NCI-H187 (cell line): ENCODE results near the gene NBPF4.
A peak's percentile ranks its signal among the peaks of the same experiment; 100 is the strongest.
"Not testable (repeated sequence)": the region's sequence is repeated elsewhere in the genome, so short reads cannot be mapped to it uniquely, and the experiment has no call there.

Experiments used
- DNase-seq, 2 experiments: peaks; one replicate each; lab custom pipeline; 2025; lab: John Stamatoyannopoulos, UW

Gene NBPF4

DNA sequence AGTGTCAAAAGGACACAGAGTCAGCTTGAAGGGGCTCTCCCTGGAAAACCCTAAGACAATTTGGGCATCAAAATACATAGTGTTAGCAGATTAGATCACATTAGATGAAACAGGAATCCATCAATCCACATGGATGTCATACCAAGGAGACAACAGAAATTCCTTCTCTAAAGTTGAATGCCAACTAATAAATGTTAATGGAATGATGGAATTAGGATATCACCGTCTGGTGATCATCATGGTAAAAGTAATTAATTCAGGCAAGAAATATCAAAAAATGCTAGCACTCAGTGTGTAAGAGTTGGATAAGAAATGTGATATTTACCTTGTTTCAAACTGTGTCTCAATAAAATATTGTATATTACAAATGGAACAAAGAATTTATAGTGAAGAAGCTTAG is 32.9 kb downstream of the NBPF4 start:
- no peak for DNase-seq

DNA sequence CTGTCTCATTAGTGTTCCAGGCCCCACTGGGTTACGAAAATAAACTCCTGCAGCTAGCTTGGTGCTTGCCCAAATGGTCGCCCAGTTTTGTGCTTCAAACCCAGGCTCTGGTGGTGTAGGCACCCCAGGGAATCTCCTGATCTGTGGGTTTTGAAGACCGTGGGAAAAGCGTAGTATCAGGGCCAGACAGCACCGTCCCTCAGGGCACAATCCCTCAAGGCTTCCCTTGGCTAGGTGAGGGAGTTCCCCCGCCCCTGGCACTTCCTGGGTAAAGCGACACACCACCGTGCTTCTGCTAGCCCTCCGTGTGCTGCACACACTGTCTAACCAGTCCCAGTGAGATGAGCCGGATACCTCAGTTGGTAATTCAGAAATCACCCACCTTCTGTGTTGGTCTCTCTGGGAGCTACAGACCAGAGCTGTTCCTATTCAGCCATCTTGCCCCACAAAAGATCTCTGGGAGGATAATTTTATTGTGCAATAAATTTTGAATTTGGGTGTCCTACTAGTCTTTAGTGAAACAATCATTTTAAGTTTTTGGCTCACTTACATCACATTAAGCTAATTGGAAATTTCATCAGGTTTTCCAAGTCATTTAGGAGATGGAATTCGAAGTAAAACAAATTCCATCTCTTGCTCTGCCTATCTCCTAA is 34.3 kb downstream of the NBPF4 start:
- DNase-seq: no peak

DNA sequence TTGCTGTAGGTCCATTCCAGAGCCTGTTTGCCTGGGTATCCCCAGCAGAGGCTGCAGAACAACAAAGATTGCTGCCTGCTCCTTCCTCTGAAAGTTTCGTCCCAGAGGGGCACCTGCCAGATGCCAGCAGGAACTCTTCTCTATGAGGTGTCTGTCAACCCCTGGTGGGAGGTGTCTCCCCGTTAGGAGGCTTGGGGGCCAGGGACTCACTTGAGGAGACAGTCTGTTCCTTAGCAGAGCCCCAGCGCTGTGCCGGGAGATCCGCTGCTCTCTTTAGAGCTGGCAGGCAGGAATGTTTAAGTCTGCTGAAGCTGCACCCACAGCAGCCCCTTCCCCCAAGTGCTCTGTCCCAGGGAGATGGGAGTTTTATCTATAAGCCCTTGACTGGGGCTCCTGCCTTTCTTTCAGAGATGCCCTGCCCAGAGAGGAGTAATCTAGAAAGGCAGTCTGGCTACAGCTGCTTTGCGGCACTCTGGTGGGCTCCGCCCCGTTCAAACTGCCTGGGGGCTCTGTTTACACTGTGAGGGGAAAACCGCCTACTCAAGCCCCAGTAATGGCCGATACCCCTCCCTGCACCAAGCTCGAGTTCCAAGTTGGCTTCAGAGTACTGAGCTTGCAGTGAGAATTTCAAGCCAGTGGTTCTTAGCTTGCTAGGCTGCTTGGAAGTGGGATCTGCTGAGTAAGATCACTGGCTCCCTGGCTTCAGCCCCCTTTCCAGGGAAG is 35.0 kb downstream of the NBPF4 start:
- no peak for DNase-seq

DNA sequence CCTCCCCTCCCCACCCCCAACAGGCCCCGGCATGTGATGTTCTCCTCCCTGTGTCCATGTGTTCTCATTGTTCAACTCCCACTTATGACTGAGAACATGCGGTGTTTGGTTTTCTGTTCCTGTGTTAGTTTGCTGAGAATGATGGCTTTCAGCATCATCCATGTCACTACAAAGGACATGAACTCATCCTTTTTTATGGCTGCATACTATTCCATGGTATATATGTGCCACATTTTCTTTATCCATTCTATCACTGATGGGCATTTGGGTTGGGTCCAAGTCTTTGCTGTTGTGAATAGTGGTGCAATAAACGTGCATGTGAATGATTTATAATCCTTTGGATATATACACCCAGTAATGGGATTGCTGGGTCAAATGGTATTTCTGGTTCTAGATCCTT is 40.3 kb downstream of the NBPF4 start:
- not testable (repeated sequence) for DNase-seq

DNA sequence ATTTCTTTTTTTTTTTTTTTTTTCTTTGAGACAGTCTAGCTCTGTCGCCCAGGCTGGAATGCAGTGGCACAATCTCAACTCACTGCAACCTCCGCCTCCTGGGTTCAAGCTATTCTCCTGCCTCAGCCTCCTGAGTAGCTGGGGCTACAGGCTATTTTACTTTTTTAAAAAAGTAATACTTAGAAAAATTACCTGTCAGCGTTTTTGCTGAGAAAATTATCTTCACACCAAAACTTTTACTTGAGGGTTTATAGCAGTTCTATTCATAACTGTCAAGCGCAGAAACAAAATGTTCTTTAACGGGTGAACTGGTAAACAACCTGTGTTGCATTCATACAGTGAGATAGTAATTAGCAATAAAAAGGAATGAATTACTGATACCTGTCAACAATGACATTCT is 42.2 kb downstream of the NBPF4 start:
- no peak for DNase-seq

DNA sequence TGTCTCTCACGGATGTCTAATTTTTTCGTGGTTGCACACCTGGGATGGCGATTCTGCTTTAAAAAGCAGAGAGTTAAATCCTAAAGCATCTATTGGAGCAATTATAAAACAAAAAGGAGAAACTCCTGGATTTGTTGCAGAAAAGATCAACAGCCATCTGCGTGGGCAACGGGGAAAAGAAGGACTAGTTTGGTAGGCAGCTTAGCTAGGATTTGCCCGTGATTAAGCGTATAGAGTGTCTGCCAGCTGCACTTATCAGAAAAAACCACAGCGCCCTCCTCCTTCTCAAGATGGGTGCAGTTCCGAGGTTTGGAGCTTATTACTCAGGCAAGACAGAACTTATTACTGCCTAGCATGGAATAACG is 43.2 kb downstream of the NBPF4 start:
- DNase-seq: no peak

DNA sequence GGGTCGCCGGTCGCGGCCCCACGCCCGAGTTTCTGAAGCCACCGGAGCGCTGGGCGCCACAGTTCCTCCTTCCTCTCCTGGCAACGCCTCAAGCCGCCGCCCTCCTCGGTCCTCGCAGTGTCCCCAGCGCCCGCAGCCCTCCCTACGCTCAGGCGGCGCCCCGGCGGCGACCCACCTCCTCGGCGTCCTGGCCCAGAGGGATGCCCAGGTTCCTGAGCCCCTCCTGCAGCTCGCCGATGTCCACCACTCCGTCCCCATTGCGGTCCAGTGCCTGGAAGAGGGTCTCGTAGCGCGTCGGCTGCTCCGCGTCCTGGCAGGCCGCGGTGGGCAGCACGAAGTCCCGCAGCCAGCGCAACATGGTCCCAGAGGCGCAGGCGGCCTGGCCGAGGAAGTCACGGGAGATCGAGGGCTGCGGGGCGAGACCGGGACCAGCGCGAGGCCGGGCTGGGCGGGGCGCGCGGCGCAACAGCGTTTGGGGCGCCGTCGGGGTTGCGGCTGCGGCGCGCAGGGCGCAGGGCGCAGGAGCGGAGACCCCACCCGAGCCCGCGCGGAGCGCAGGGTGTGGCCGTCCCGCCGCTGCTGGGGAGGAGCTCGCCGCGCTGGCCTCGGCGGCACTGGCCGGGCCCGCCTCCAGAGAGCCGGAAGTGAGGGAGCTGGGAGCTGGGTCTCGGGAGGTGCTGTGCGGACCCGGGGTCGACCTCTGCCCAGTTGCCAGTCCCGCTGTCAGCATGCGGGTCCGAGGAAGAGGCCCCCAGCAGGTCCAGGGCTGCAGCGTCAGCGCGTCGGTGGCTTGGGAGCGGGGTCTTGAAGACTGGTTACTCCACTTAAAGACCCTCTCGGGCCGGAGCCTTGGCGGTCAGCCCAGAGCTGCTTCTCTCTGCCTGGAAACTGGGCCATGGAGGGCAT is 43.8 kb downstream of the NBPF4 start, which contains the start of gene SLC25A24:
TSS of gene SLC25A24 (minus strand) at position 563 of the 906 bp plus-strand sequence. CDS start at position 358, 205 bp downstream.
- peak; percentile 17 to 23 for DNase-seq

DNA sequence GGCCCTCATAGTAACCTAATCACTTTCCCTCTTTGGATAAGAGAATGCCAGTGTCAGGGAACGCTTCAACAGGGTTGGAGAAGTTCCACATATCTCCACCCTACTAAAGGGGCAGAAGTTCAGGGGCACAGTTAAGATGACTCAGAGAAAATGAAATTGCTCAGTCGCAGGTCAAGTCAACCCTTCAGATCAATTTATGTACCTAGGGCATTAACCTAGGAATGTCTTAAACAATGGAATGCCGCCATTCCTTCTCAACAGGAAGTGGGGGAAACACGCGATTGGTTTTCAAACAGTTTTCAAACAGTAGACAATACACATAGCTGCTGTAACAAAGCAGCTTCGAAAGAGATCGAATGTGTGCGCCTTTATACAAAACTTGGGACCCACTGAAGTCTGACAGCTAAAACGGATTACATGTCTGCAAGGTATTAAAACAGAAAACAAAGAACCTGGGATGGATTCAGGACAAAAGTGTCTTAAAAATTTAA is 44.6 kb downstream of the NBPF4 start:
- no peak for DNase-seq

DNA sequence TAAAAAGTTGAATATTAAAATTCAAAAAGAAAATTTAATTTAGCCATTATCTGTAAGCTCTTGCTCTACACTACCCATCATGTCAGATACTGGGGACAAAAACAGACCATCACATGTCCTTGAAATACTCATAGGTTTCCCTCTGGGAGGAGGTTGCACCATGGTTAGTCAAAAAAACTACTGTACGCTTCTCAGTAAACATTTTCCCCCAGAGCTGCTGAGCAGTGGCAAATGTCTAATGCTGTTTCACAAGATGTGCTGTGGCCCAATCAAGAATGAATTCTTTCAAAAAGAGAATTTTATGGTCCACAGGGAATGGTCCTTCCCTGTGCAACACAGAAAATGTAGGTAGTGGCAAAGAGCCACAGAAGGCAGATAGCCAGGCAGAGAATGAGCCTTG is 49.8 kb downstream of the NBPF4 start:
- DNase-seq: no peak

DNA sequence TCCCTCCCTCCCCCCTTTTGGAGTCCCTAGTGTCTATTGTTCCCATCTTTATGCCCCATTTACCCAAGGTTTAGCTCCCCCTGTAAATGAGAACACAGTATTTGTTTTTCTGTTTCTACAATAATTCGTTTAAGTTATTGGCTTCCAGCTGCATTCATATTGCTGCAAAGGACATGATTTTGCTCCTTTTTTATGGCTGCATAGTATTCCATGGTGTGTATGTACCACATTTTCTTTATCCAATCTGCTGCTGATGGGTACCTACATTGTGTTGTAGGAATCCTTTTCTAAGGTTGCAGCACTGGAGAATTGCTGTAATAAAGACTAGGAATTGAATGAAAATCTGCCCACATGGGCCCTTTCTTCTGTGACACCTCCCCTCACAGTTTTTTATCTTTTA is 50.5 kb downstream of the NBPF4 start:
- DNase-seq: no peak

DNA sequence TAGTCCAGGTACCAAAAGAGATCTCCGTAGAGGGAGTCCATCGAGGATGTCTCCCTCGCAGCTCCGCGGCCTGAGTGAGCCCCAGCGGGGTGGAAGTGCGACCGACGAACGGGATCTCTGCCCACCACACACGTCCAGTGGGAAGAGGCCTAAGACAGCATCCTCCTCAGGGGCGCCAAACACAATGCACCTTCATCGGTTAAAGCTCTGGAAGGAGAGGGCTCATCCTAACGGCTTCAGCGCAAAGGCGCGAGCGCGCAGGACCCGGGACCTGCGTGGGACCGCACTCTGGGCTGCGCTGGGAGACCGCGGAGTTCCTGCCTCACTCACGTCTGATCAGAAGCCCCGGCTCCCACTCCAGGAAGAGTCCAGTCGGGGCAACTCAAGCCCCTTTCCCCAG is 51.3 kb downstream of the NBPF4 start:
- DNase-seq: no peak

DNA sequence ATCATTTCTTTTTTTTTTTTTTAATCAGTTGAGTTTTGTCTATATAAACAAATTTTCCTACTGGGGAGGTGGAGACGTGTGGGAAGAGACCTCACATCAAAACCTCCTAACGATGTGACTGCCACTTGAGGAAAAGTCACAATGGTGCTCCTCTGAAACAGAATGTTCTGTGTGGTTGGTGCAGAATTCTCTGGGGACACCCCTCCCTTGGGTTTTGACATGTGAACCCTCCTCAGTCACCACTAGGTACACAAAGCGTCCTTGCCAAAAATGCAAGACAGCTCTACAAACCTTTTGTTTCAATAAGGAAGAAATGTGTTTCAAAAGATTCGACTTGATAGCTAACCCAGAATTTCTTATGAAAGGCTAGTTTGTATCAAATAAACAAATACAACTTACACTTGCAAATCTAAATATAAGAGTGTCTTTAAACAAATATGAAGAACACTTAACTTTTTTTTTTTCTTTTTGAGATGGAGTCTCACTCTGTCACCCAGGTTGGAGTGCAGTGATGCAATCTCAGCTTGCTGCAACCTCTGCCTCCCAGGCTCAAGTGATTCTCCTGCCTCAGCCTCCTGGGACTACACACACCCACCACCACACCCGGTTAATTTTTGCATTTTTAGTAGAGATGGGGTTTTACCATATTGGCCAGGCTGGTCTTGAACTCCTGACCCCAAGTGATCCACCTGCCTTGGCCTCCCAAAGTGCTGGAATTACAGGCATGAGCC is 53.0 kb downstream of the NBPF4 start:
- peak in 1 of 2 experiments; percentile 19 for DNase-seq

DNA sequence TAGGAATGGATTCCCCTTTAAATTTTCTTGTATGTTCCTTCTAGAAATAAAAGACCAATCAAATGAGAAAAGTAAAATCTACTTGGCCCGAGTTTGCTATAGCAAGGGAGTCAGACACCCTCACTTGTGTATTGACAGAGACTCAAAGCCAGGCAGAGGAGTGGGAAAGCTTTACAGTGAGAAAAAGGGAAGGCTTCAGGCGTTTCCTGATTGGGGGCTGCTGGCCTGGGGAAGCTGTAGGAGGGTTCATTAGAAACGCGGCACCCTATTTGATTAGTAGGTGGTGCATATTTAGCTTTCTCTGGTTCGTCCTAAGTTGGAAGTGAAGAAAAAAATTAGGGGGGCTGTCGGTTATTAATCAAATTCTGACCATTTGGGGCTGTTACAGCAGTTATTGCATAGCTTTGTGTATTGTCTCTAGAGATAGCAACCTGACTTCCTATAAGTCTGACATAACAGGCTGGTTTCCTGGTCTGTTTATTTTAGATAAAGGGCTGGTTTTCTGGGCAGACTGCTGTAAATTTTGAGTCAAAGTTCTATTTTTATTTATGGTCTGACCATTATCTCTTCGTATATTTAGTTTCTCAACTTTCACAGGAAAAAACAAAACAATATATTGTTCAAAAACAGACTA is 53.8 kb downstream of the NBPF4 start:
- DNase-seq: no peak

DNA sequence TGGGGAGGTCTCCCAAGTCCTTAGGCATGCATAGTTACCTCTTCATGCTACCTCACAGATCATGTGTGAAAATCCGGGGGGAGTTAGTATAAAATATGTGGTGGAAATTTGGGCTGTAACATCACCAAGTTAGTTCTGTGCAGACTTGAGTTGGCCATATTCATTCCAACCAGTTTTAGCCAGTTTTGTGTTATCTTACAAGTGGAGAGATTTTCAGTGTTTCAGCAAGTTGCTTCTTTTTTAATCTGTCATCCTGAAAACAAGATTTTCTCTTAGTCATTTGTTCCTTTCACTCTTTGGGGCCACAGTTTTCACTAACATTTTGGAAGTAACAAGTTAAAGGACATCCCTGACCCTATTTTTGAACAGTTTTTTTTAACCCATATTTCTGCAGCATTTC is 55.1 kb downstream of the NBPF4 start:
- no peak for DNase-seq

DNA sequence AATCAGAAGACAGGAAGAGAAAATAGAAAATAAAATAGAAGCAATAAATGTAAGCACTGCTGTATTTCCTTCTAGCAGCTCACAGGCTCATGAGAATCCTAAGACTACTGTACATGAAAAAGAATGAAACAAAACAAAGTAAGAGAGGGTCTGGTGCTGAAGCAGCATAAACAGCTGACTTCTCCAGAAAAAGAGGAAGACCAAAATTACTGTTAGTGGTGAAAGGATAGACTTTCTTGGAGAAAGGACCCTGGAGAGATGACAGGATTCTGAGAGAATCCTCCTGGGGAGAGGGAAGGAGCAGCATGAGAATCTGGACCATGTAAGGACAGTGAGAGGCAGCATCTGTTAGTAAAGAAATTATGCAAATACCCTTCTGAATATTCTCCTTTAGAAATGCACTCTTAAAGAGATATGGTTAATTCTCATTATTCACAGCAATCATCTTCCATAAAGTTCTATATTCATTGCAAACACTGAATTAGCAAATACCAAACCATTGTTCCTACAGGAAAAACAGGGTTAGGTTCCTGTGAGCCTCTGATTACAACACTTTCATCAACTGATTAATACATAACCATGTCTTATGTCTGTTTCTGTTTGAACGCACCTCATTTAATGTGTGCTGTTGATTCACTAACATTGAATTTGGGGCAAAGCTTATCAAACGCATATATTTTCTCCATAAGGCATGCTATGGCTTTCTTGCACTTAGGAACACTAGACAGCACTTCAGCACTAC is 60.7 kb downstream of the NBPF4 start:
- no peak for DNase-seq

DNA sequence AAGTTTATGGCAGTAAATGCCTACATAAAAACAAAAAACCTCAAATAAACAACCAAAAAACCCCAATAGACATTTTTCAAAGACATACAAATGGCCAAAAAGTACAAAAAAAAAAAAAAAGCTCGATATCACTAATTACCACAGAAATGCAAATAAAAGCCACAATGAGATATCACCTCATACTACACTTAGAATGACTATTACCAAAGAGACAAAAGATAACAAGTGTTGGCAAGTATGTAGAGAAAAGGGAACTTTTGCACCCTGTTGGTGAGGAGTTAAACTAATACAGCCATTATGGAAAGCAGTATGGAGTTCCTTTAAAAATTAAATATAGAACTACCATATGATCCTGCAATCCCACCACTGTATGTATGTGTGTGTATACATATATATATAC is 64.9 kb downstream of the NBPF4 start:
- no peak for DNase-seq
